Mammary epithelial cell (primary cell): ENCODE results near the gene GNG4.

Experiments used
- EZH2 ChIP-seq: IDR thresholded peaks from 2 replicates; pipeline ENCODE4 v1.6.1; 2012; ENCODE audit warnings: low read length, inconsistent platforms, borderline replicate concordance
- TF ChIP-seq, protein P1 (sequence below), 2 donors: IDR thresholded peaks in 1 of 2; conservative IDR thresholded peaks in 1 of 2; 2 replicates each; pipeline ENCODE4 v1.5.1; 2011 to 2012; ENCODE audit warnings: inconsistent platforms in 2 of 2, low read length in 2 of 2, mild to moderate bottlenecking in 2 of 2, control low read depth in 1 of 2, low read depth in 1 of 2; ENCODE audit not compliant: insufficient read depth in 1 of 2; ENCODE audit errors: extremely low read depth in 1 of 2

GRCh38 chr1:235607284-235607683 lies 42.3 kb downstream of the GNG4 start:
- TF ChIP-seq, protein P1, sequence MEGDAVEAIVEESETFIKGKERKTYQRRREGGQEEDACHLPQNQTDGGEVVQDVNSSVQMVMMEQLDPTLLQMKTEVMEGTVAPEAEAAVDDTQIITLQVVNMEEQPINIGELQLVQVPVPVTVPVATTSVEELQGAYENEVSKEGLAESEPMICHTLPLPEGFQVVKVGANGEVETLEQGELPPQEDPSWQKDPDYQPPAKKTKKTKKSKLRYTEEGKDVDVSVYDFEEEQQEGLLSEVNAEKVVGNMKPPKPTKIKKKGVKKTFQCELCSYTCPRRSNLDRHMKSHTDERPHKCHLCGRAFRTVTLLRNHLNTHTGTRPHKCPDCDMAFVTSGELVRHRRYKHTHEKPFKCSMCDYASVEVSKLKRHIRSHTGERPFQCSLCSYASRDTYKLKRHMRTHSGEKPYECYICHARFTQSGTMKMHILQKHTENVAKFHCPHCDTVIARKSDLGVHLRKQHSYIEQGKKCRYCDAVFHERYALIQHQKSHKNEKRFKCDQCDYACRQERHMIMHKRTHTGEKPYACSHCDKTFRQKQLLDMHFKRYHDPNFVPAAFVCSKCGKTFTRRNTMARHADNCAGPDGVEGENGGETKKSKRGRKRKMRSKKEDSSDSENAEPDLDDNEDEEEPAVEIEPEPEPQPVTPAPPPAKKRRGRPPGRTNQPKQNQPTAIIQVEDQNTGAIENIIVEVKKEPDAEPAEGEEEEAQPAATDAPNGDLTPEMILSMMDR (conservative IDR thresholded peaks at IDR 0.05 in 1 of 2, IDR thresholded peaks at IDR 0.05 in 1 of 2; ENCODE audit: extremely low read depth in 1 of 2, insufficient read depth in 1 of 2, low read depth in 1 of 2, low read length in 2 of 2), result no peak
- no peak for TF ChIP-seq EZH2
